Ovary (tissue), 9 donors: ENCODE measurements around the gene FTCD. TPM values are rescaled to one million over a fixed set of nuclear protein-coding genes. Genes with fewer than 3 reads are reported as not detected.

Experiments
- DNase-seq, 5 donors: peaks; one replicate each; pipeline ENCODE4 v3.0.0-alpha.2; 2019 to 2020
- H3K27ac ChIP-seq, 2 donors: fragments of 200-600 bp; one replicate each; pipeline versions ENCODE4 v1.5.1 to v1.8.0; 2019 to 2022
- H3K27me3 ChIP-seq: fragments of 200-600 bp; one replicate; pipeline ENCODE4 v1.8.0; 2022
- H3K36me3 ChIP-seq: fragments of 200-600 bp; sonication (generic); one replicate; pipeline ENCODE4 v1.5.1; 2019
- H3K4me1 ChIP-seq: one replicate; pipeline ENCODE4 v1.8.1; 2013; ENCODE audit warnings: mild to moderate bottlenecking, moderate library complexity; ENCODE audit not compliant: insufficient read depth
- H3K4me3 ChIP-seq: fragments of 200-600 bp; sonication (generic); one replicate; pipeline ENCODE4 v1.5.1; 2017
- H3K9me3 ChIP-seq, 2 donors: fragments of 200-600 bp in 1 of 2; sonication (generic) in 1 of 2; one replicate each; pipeline versions ENCODE4 v1.5.1 to v1.8.1; 2013 to 2019; ENCODE audit warnings: mild to moderate bottlenecking in 1 of 2, moderate library complexity in 1 of 2
- EP300 ChIP-seq: sonication (generic); formaldehyde crosslinking; IDR thresholded peaks from one replicate; pipeline ENCODE4 v1.6.1; 2017; ENCODE audit warnings: antibody characterized with exemption
- POLR2A ChIP-seq: fragments of 450-650 bp; IDR thresholded peaks from one replicate; pipeline ENCODE4 v1.6.1; 2017; ENCODE audit warnings: antibody characterized with exemption, mild to moderate bottlenecking, moderate library complexity
- whole genome bisulfite sequencing, 3 donors: extraction: QIAGEN DNeasy Blood & Tissue Kit in 1 of 3; methylation state at CpG; one replicate each; pipeline versions ENCODE4 v1.1.5 to v1.1.7; 2013 to 2017; 5-methylcytosine and 5-hydroxymethylcytosine counted together
- intact Hi-C, 4 donors: fragments of 100-400 bp; cut with DNase I; formaldehyde crosslinking; loops; one replicate each; pipeline versions ENCODE4 v1.11.0 to v1.15.1; 2022 to 2023
- polyA plus RNA-seq, 2 donors: library from polyadenylated mRNA; stranded (reverse); fragments of 200-250 nt in 1 of 2; fragments of 350-450 nt in 1 of 2; fragmentation: Illumina TruSeq in 1 of 2; extraction: RNeasy Lipid Tissue Mini Kit (QIAGEN cat#74804) in 1 of 2; gene quantifications; one replicate each; pipeline ENCODE4 v1.2.3, GENCODE V29; 2013 to 2014
- total RNA-seq, 7 donors: library from RNA; depleted of rRNA in 2 of 7; stranded (reverse); fragments of >200 nt in 2 of 7; fragmentation: NEBNext Ultra II Directional in 3 of 7; extraction: Animal tissue kit (Norgen Biotek cat#: 25700) in 3 of 7; gene quantifications; one replicate each; pipeline versions ENCODE4 v1.1.0 to v1.2.4, GENCODE V29; 2016 to 2023
- TF ChIP-seq, protein P1 (sequence below), 3 donors: fragments of 450-650 bp in 2 of 3; fragments of 200-600 bp in 1 of 3; IDR thresholded peaks; one replicate each; pipeline versions ENCODE4 v1.5.1 to v1.8.0; 2016 to 2022; ENCODE audit warnings: antibody characterized with exemption in 3 of 3, mild to moderate bottlenecking in 1 of 3
- donor health status: DM: no; HTN: no; CAD: no; lungs with moderate emphysema.
- donor health status: DM: no; HTN: no; CAD: no.
- donor health status: Bipolar disorder and iron deficiency.
- donor health status: DM: yes; HTN: yes; CAD: no.
- donor health status: DM: no; HTN: no; CAD: no.
- donor health status: DM: yes; HTN: yes; CAD: no.

FTCD gene
- total and polyA plus RNA-seq, 9 donors: 0.83 to 7.5 (median 3.7) TPM; not detected in 1

DNA sequence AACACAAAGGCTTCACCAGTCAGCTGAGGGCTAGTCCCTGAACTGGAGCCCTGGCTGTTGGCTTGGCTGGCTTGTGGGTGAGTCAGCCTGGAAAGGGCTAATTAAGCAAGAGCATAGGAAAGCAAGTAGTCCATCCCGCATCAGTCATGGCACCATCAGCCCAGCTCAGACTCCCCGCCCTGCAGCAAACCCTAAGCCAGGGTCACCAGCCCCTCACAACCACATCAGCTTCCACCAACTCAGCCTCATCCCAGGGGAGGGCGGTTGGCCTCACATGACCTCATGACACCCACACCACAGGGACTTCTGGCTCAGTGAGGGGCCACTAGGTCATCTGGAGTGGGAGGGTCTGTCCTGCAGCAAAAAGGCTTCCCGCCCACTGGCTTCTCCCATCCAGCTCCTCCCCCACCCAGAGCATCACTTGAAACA lies 35.9 kb upstream of the FTCD start:
- Histone ChIP-seq H3K4me3 (no peak overlapping the region), H3K9me3 (no peaks in the 10 kb centered on the region), H3K4me1 (peaks cover 2% of the 10 kb centered on the region), H3K27me3 (no peaks in the 10 kb centered on the region), H3K36me3 (no peaks in the 10 kb centered on the region), H3K27ac (no peak overlapping the region)
- DNase-seq: peak in 4 of 5 donors; percentile 20 to 51 (median 39)
- TF ChIP-seq, protein P1, sequence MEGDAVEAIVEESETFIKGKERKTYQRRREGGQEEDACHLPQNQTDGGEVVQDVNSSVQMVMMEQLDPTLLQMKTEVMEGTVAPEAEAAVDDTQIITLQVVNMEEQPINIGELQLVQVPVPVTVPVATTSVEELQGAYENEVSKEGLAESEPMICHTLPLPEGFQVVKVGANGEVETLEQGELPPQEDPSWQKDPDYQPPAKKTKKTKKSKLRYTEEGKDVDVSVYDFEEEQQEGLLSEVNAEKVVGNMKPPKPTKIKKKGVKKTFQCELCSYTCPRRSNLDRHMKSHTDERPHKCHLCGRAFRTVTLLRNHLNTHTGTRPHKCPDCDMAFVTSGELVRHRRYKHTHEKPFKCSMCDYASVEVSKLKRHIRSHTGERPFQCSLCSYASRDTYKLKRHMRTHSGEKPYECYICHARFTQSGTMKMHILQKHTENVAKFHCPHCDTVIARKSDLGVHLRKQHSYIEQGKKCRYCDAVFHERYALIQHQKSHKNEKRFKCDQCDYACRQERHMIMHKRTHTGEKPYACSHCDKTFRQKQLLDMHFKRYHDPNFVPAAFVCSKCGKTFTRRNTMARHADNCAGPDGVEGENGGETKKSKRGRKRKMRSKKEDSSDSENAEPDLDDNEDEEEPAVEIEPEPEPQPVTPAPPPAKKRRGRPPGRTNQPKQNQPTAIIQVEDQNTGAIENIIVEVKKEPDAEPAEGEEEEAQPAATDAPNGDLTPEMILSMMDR (IDR thresholded peaks at IDR 0.05): no peak
- 61 to 73% (median 68%) methylated on average over 4 of the region's 4 CpGs for WGBS, 3 donors
- intact Hi-C loops: no loop called here

DNA sequence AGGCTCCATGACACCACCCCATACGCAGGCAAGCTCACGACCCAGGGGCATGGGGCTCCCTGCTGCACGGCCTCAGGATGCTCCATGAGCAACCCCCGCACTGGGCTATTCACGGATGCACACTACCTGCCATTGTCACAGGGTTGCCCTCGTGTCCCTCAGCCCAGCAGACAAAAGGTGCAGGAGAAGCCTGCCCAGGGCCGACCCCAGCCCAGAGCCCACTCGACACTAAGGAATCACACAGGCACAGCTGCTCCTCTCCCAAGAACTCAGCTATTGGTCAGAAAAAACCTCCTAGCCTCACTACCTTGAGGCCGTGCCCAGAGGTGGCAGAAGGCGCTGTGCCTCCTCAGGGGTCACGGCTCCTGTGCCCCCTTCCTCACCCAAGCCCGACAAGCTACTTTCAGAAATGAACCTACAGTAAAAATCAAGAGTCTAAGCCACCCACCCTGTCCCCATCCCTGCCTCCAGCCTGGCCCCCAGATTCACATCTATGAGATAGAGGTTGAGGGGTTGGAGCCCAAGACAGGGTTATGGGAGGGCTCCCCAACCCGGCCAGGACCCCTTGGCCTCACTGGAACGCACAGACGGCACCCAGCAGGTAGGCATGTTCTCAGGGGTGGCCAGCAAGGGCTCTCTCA lies 35.2 kb upstream of the FTCD start:
- H3K4me1 ChIP-seq: peaks cover 4% of the 10 kb centered on the region
- H3K4me3 ChIP-seq: no peak overlapping the region
- no peaks in the 10 kb centered on the region for H3K27me3 ChIP-seq
- H3K9me3 ChIP-seq: no peaks in the 10 kb centered on the region
- H3K27ac ChIP-seq: no peak overlapping the region
- DNase-seq: peak in 1 of 5 donors; percentile 16
- TF ChIP-seq EP300: no peak
- TF ChIP-seq POLR2A: no peak
- TF ChIP-seq, protein P1 (IDR thresholded peaks at IDR 0.05): no peak
- intact Hi-C loops: no loop called here
- 89 to 92% (median 91%) methylated on average over 15 of the region's 15 CpGs for WGBS, 3 donors
- no peaks in the 10 kb centered on the region for H3K36me3 ChIP-seq

DNA sequence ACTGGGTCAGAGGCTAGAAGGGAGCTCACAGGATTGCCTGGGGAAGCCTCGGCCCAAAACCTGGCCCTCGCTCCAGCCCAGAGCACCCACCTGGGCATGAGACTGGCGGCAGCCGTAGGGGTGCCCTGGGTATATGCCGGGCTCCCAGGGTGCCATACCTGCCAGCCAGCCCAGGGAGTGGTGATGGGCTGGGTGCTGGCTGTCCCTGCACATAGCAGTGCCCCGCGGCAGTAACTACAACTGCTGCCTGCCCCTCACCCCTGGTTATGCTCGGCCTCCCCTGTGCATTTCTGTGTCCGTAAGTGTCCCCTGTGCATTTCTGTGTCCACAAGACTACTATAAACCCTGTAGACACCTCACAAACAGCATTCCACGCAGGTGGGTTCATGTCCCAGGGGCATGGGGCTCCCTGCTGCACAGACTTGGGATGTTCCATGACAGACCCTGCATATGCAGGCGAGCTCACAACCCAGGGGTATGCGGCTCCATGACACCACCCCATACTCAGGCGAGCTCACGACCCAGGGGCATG lies 34.6 kb upstream of the FTCD start:
- intact Hi-C loops: no loop called here
- 92 to 95% (median 94%) methylated on average over 9 to 14 of the region's 14 CpGs for WGBS, 3 donors
- no peaks in the 10 kb centered on the region for H3K9me3 ChIP-seq
- H3K27ac ChIP-seq: peak overlapping the region in 1 of 2 donors; percentile 9
- peaks cover 4% of the 10 kb centered on the region for H3K4me1 ChIP-seq
- no peaks in the 10 kb centered on the region for H3K36me3 ChIP-seq
- H3K4me3 ChIP-seq: no peak overlapping the region
- DNase-seq: peak in 1 of 5 donors; percentile 18
- no peaks in the 10 kb centered on the region for H3K27me3 ChIP-seq
- TF ChIP-seq, protein P1 (IDR thresholded peaks at IDR 0.05): no peak
- TF ChIP-seq EP300 (no peak), POLR2A (no peak)

DNA sequence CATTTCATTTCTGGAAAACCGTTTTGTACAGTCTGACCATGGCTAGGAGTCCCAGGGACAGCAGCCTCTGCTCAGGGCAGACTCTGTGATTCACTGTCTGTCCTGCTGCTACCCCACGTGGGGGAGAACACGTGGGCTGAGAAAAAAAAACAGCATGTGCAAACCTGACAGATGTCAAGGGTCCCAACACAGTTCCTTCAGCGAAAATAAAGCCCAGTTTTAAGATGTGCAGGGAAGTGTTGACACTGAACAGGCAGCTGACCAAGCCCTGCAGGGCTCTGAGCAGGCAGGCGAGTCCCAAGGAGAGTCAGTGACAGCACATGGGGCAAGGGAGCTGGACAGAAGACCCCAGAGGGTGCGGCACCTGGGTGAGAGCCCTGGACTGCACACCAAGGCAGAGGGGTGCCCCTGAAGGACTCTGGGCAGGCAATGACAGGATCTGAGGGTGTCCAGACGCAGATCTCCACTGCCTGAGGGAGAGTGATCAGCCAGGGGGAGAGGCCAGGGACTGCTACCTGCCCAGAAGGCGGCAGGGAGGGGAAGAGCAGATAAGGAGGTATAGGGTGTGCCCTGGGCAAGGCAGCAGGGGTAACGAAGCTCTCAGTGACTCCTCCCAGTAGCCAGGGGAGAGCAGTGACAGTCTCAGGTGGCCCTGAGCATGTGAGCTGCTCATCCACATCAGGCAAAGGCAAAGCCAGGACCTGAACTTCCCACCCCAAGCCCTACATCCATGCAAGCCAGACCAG lies 34.0 kb upstream of the FTCD start:
- TF ChIP-seq, protein P1 (IDR thresholded peaks at IDR 0.05): no peak
- TF ChIP-seq POLR2A (no peak), EP300 (no peak)
- Histone ChIP-seq H3K27me3 (no peaks in the 10 kb centered on the region), H3K4me3 (no peak overlapping the region), H3K9me3 (no peaks in the 10 kb centered on the region), H3K27ac (peak overlapping the region in 1 of 2 donors; percentile 9), H3K4me1 (peaks cover 4% of the 10 kb centered on the region), H3K36me3 (no peaks in the 10 kb centered on the region)
- DNase-seq: peak in 1 of 5 donors; percentile 19
- intact Hi-C loops: no loop called here
- 61 to 74% (median 65%) methylated on average over 9 of the region's 9 CpGs for WGBS, 3 donors
